Measurements from ENCODE around the gene AKR7A2.
"Not testable (repeated sequence)": the region's sequence is repeated elsewhere in the genome, so short reads cannot be mapped to it uniquely, and the experiment has no call there.

DNA sequence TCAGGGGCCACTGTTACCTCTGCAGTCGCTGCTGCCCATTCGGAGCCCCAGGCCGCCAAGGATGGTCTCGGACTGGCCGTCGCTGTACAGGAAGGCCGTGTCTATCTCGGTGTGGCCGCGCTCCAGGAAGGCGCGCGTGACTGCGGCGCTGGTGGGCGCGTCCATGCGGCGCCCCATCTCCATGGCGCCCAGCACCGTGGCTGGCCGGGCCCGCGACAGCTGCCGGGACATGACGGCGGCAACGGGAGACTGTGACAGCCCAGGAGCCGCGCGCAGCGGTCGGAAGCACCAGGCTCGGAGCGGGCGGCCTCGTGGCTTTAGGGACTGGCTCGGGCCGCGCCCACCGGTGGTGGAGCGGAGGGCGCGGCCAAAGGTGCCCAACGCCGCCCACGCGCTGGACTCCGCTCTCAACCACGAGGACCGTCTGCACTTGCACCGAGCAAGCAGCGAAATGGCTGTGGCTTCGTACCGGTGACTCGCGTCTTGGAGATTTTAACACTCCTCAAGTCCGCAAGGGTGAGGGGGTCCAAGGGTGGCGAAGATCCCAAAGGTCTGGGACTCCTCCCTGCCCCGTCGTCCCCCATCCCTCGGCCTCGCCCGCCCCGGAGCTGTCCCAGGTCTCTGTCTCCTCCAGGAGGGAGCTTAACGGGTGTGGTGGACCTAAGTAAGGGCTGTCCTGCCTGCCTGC lies 38.0 kb downstream of the AKR7A2 start:
- TF ChIP-seq CTCF (IDR thresholded peaks at IDR 0.05); POLR2A (IDR thresholded peaks at IDR 0.05; ENCODE audit: low read depth); POLR2AphosphoS5 (IDR thresholded peaks at IDR 0.05); EP300 (IDR thresholded peaks at IDR 0.05): not testable (repeated sequence)
